HG02571 (cell line): ENCODE data around the gene ALPK1.
"Not testable (repeated sequence)": the region's sequence is repeated elsewhere in the genome, so short reads cannot be mapped to it uniquely, and the experiment has no call there.

Experiments used
- ATAC-seq: cut with Tn5 transposase; IDR thresholded peaks from one replicate; pipeline ENCODE4 v1.9.1; 2021; ENCODE audit warnings: mild to moderate bottlenecking, moderate library complexity; ENCODE audit not compliant: unreplicated experiment

Gene ALPK1

DNA sequence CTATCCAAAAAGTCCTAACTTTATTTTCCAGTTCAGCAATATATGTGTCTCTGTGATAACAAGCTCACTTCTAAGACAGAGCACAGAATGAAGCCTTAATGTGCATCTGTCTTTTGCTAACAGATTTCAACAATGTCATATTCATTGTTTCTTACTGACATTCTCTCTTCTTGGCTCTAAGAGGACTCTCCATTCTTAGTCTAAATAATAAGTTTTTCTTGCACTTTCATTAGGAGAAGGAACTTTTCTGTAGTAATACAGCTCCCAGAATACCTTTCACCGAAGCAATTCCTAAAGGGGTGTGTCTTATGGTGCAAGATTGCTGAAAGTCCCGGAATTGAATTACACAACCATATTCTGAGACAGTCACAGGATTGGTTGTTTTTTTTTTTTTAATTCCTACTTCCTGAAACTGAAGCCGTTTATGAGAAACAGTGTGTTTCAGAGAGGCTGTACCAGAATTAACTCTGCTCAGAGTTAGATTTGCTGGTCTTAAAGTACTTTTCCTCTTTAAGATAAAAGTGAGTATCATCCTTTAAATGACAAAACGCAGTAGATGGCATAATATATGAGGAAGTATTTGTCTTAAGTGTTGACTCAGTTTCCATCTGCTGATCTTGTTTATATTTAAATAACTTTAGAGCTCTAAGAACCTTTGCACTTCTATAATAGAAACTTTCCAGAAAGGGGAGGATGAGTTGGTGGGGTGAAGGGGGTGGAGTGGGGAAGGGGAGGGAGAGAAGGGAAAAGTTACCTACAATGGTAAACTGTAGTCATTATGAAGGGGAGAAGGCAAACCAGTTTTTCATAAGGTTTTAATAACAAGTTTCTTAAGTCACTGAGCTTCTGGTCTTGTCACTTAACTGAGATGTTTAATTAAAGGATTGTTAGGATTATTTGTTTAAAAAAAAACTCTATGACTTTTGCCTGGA lies at the start of gene ALPK1:
ALPK1 (plus strand) TSS at position 421 of the 932 bp plus-strand sequence.
- ATAC-seq = peak; percentile 86

GRCh38 chr4:112251019-112251643 lies 46.0 kb upstream of the ALPK1 start:
- ATAC-seq = no peak

DNA sequence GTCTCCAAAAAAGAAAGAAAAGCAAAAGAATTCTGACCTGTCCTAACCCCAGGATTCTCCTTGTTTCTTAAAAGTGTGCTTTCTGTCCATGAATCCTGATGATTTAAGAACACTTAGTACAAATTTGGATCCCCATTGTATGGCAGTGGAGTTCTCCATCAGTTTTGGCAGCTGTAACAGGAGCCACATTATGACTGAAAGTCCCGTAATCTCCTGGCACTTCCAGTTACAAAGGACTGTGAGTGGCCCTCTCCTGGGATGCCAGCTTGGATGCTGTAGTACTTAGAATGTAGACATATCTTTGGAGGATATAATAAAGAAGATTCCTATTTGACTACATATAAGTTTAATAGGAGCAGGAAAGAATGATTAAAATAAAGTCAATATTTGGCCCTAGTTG lies 44.9 kb upstream of the ALPK1 start:
- no peak for ATAC-seq

DNA sequence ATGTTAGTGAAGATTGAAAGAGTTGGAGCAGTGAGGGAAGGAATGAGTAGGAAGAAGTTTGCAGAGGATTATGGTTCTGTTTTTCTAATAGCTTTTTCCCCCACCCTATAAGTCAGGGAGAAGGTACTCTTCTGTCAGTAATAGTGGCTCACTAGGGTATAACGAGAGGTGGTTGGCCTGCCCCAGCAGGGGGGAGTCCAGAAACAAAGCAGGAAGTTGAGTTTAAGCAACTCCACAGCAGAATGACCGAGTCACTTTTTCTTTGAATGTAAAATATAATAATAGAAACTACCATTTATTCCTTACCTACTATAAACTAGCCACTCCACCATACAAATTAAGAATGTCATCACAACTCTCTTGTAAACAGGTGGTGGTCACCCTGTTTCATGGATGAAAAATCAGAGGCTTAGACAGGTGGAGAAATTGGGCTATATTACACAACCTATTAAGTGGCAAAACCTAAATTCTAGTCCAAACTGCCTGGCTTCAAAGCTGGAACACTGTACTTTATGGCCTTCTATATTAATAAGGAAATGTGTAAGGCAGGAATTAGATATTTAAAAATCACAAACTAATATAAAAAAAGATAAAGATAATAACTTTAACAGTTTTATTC lies 43.7 kb upstream of the ALPK1 start:
- ATAC-seq = peak; percentile 78

DNA sequence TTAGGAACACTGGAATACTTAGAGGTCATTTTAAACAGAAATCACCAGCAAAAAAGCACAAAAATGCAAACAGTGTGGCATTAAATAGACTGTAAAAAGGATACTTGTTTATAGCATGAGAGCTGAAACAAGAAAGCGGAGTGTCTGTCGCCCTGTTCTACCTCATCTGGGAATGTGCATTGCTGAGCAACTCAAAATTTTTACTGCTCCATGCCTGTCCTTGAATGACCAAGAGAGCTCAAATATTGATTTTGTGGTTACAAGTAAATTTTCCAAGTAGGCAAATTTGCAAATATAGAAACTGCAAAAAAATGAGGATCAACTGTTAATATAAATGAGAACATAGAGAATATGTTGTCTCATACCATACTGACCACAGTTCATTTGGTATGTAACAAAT lies 40.1 kb upstream of the ALPK1 start:
- ATAC-seq = no peak

DNA sequence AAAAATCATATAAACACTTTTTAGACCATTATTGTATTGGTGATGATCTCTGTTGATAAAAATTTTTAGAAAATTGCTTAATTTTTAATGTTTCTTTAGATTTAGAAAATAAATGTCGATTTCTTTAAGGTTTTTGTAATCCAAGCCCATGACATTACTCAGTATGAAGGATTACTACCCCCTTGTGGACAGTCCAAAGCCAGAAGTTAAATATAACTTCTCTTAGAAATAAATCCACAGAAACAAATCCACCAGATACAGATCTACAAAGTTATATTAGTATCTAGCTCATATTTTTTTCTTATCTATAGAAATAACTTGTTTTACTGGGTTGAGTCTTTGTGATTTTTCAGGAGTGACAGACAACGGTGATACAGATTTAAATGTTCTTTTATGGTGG lies 30.3 kb upstream of the ALPK1 start:
- ATAC-seq = no peak

DNA sequence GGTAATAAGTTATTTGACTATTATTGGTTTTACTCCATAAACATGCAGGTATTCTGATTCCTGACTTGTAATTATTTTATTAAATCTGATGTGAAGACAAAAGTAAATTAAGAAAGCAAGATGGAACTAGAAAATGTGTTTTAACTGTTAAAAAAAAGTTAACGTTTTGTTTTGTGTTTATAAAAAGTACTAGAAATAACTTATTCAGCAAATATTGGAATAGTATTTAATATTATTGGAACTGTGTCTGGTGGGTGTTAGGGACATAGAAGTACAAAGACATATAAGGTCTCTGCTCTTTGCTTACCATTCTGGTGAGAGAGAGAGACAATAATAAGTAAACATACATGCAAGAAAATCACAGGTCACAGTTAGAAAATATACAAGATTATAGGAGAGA lies 27.1 kb upstream of the ALPK1 start:
- ATAC-seq = no peak

- no peak for ATAC-seq
Observed at GRCh38 chr4:112270640-112271421, 26.3 kb upstream of the ALPK1 start.

DNA sequence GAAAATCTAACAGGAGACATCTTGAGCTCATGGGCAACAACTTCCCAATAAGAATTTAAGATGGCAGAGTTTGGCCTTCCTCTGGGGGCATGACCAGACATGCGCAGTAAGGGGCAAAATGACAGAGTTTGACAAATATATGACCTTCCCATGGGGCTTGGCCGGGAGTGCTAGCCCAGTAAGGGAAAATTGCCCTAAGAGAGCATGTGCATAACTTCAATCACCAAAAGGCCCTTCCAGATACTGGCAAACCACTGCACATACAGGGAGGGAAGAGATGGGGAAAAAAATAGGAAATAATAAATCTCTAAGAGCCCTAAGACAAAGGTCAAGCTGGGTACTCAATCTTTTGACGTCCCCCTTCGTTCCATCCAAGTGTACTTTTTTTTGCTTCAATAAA lies 24.9 kb upstream of the ALPK1 start:
- no peak for ATAC-seq

DNA sequence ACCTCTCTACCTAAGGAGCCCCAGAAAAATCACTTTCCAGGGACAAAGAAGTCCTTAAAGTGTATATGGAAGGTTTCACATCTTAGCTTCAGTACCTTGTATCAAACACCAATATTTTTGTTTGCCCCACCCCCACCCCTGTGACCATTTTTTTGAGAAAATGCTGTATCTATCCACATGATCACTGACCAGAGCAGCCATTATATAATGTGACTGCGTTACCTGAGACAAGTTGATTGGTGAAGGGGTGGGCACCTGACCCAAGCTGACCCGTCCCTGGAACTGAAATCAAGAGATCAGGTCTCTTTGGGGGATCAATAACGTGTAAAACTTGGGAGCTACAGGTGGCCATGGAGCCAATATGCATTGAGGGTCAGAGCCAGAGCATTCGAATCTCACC lies 22.2 kb upstream of the ALPK1 start:
- no peak for ATAC-seq

DNA sequence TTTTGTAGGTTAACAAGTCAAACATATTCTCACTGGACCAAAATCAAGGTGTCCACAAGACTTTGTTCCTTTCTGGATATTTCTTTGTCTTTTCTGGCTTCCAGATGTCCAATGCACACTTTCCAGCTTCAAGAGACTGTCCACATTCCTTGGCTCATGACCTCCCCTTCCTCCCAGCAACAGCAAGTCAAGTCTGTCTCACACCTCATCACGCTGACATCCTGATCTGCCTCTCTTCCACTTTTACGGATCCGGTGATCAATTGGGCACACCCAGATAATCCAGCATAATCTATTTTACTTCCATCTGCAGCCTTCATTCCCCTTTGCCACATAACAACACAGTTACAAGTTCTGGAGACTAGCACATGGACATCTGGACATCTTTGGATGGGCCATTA lies 21.1 kb upstream of the ALPK1 start:
- ATAC-seq = no peak

DNA sequence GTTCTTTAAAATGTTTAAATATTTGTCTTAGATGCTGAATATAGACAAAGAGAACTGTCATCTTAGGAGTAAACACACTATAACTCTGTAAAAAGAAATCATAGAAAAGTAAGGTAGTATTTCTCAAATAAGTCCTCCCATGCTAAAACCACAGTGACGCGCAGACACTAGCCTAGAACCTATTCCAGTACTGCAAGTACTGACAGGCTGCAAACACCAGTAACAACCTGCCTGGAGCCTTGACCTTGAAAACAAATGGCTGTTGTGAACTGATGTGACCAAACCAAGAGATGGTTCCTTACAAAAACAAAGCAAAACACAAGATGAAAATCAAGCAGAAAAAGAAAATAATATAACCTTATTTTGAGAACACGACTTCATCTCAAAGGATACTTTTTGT lies 19.9 kb upstream of the ALPK1 start:
- ATAC-seq = no peak

DNA sequence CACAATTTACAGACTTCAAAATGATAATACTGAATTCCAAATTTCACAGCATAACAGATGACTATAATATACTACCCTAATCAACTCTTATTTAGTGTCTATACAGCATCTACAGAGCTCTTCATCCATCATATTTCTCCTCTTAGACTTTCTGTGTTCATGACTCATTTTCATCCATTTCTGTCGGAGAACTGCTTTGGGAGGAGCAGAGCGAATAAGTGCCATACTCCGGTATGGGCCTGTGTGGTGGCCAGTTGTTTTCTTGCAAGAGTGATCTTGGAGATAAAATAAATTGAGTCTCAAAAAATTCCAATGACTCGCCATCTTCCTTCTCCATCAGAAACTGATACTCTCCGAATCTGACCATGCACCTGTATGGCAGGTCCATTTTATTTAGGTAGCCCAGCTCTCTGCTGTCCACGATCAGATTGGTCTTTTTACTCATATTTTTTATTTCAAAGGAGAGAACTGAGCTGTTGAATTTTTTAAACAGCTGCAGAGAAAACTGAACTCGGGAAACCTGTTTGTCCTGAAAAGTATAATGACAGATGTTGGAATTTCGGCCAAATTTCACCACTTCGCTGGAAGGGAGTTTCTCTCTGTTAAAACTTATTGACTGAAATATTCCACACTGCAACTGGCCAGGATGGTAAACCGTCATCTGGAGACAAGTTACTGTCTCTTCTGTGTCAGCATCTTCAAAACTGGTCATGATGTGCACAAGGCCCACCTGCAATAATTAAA lies 19.3 kb upstream of the ALPK1 start:
- no peak for ATAC-seq

- ATAC-seq = peak; percentile 53
Observed at GRCh38 chr4:112279025-112279881, 17.9 kb upstream of the ALPK1 start.

GRCh38 chr4:112279882-112280315 lies 17.3 kb upstream of the ALPK1 start:
- peak; percentile 14 for ATAC-seq

DNA sequence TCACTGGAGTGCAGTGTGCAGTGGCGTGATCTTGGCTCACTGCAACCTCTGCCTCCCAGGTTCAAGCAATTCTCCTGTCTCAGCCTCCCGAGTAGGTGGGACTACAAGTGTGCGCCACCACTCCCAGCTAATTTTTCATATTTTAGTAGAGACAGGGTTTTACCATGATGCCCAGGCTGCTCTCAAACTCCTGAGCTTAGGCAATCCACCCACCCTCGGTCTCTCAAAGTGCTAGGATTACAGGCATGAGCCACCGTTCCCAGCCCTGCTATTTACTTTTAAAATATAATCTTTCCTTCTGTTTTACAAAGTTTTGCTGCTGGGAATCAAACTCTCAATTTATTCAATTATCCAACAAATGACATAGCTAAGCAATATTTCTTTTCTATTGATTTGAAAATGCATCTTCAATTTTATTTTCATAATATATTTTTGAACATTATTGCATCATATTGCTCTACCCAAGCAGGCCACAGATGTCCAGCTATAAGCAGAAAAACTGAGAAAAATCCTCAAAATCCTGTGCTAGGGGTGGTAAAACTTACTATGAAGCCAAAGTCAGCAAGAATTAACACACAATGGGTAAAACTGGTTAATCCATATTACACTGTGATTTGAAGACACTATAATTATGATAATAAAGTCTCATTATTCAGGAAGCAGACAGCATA lies 16.6 kb upstream of the ALPK1 start:
- ATAC-seq = no peak

- not testable (repeated sequence) for ATAC-seq
Observed at GRCh38 chr4:112281895-112282398, 15.2 kb upstream of the ALPK1 start.

DNA sequence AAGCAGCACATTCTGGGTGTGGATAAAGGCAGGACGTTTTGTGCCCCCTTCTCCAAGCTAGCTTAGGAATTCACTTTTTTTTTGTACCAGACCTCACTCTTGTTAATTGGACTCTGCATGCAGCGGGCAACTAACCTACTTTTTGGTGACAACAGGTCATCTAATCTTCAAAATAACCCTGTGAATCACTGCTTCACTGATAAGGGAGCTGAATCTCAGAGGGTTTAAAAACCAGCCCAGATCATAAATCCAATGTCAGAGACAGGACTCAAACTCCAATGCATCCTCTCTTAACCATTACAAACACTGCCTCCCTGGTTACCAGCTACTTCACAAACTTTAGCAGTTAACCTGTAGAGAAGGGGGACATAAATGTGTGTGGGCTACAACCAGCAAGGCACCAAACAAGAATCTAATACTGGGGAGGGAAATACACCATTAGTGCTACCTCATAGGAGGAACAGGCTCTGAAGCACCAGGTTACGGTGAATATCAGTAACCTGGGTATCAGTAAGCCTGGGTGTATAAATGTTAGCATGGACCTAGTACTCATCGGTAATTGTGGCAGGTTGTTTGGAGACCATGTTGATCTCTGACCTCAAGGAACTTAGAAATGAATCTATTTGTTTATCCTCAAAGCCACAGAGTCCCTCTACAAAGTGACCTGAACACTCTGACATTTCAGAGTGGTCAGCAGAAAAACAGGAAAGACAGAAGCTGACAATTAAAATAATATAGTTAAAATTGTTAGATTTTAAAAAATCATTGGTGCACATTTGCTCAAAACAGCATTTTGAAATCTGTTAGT lies 14.1 kb upstream of the ALPK1 start:
- no peak for ATAC-seq
